OCI-LY1 (cell line): ENCODE results near the gene ERBB4.

Experiments
- EZH2 ChIP-seq: fragments of 200-600 bp; sonication (generic), shearing (Covaris generic); IDR thresholded peaks from 2 replicates; pipeline ENCODE4 v1.8.0; 2017; ENCODE audit warnings: borderline replicate concordance, mixed run types, mild to moderate bottlenecking, antibody characterized with exemption, low read length, moderate library complexity, mixed read lengths
- TF ChIP-seq, protein P1 (sequence below): fragments of 200-600 bp; sonication (generic), shearing (Covaris generic); IDR thresholded peaks from 2 replicates; pipeline ENCODE4 v1.5.1; 2017; ENCODE audit warnings: mild to moderate bottlenecking, antibody characterized with exemption, low read length, moderate library complexity, mixed read lengths

DNA sequence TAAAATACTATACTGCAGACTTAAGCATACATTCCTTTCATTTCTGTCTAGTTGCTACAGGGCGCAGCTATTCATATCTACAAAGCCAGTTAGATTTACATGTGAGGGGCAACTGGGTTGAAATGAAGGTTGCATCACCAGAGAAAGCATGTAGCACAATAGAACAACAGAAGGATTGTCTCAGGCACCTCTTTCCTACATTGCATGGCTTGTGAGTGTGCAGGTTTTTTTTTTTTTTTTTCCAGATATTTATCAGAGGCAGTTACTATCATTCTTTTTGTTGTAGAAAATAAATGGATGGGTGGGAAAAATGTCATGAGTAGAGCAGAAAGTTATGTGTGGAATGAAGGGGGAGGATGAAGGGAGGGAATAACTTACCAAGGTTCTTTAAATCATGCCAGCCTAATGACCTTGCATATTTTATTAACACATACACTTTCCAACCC lies 86.8 kb downstream of the ERBB4 start:
- TF ChIP-seq, protein P1, sequence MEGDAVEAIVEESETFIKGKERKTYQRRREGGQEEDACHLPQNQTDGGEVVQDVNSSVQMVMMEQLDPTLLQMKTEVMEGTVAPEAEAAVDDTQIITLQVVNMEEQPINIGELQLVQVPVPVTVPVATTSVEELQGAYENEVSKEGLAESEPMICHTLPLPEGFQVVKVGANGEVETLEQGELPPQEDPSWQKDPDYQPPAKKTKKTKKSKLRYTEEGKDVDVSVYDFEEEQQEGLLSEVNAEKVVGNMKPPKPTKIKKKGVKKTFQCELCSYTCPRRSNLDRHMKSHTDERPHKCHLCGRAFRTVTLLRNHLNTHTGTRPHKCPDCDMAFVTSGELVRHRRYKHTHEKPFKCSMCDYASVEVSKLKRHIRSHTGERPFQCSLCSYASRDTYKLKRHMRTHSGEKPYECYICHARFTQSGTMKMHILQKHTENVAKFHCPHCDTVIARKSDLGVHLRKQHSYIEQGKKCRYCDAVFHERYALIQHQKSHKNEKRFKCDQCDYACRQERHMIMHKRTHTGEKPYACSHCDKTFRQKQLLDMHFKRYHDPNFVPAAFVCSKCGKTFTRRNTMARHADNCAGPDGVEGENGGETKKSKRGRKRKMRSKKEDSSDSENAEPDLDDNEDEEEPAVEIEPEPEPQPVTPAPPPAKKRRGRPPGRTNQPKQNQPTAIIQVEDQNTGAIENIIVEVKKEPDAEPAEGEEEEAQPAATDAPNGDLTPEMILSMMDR, result no peak
- no peak for TF ChIP-seq EZH2
